Body of pancreas (tissue), 4 donors: ENCODE data around the gene TUBB1.

Experiments
- POLR2A ChIP-seq, 3 donors: fragments of 450-650 bp; IDR thresholded peaks; one replicate each; pipeline ENCODE4 v1.6.1; 2016; ENCODE audit warnings: antibody characterized with exemption in 3 of 3, mild to moderate bottlenecking in 2 of 3
- TF ChIP-seq, protein P1 (sequence below), 7 experiments: fragments of 450-650 bp in 4 of 7; fragments of 200-600 bp in 3 of 7; sonication (generic) in 3 of 7; IDR thresholded peaks; one replicate each; pipeline ENCODE4 v1.5.1; 2016 to 2019; ENCODE audit warnings: antibody characterized with exemption in 7 of 7

DNA sequence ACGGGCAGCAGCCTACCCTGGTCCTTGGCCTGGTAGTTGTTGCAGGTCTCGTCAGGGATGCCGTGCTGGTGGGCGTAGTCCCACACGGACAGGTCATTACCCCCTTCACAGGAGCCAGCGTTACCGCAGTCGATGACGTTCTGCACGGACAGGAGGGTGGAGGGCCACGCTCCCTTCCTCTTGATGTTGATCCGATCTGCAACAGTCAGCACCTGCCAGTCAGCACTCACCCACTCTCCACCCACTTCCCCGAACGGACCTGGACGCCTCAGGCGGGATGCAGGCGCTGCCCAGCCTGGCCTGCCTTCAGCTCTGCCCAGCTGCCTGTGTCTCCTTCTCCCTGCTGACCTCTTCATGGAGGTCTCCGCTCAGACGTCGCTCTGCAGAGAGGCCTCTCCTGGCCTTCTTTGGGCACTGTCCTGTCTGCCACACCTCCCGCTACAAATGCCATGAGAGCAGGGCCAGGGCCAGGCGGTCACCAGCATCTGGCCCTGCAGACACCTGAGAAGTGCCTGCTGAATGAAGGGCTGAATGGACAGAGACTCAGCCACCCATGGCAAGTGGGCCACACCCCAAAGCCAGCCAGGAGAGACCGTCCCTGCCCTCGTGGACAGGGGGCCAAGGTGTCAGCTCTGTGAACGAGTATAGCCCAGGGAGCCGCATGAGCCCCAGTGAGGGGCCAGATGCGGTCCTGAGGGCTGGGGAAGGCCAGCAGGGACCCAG is 17.6 kb upstream of the TUBB1 start:
- TF ChIP-seq, protein P1, sequence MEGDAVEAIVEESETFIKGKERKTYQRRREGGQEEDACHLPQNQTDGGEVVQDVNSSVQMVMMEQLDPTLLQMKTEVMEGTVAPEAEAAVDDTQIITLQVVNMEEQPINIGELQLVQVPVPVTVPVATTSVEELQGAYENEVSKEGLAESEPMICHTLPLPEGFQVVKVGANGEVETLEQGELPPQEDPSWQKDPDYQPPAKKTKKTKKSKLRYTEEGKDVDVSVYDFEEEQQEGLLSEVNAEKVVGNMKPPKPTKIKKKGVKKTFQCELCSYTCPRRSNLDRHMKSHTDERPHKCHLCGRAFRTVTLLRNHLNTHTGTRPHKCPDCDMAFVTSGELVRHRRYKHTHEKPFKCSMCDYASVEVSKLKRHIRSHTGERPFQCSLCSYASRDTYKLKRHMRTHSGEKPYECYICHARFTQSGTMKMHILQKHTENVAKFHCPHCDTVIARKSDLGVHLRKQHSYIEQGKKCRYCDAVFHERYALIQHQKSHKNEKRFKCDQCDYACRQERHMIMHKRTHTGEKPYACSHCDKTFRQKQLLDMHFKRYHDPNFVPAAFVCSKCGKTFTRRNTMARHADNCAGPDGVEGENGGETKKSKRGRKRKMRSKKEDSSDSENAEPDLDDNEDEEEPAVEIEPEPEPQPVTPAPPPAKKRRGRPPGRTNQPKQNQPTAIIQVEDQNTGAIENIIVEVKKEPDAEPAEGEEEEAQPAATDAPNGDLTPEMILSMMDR (IDR thresholded peaks at IDR 0.05), result no peak
- no peak for TF ChIP-seq POLR2A (IDR thresholded peaks at IDR 0.05)
